Measurements from ENCODE around the gene SLC25A13. TPM values are rescaled to one million over a fixed set of nuclear protein-coding genes. Genes with fewer than 3 reads are reported as not detected.

SLC25A13 gene
- total RNA-seq, 4 donors from 2014 or later: 2.3 to 53.0 (median 39.3) TPM

- no peak overlapping the region for H3K27ac ChIP-seq
- H3K9me3 ChIP-seq: no peaks in the 10 kb centered on the region
- intact Hi-C loops (cut with DNase I; ENCODE audit: low total_unique reads): no loop called here
- no peaks in the 10 kb centered on the region for H3K4me1 ChIP-seq
- H3K4me3 ChIP-seq: no peak overlapping the region
- DNase-seq: no peak
- TF ChIP-seq POLR2A (IDR thresholded peaks at IDR 0.05) (no peak), CTCF (IDR thresholded peaks at IDR 0.05) (no peak)
- H3K27me3 ChIP-seq: no peaks in the 10 kb centered on the region
- no peaks in the 10 kb centered on the region for H3K36me3 ChIP-seq
Measured at GRCh38 chr7:96089511-96089910, 232.4 kb downstream of the SLC25A13 start.

DNA sequence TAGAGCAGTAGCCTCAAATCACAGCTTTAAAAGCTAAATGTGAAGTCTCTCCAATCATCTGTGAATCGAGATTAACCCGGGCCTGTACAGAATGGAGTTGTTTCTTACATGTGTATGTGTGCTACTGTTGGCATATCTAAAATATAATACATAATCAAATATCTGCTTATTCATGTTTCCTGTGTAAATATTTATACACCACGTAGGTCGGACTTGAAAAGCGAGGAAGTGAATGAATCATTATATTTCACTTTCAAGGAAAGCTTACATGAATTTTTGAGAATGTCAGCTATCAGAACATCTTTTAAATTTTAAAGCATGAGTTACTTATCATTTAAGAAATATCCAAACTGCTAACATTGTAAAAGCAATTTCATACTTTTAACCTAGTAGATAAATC lies 233.3 kb downstream of the SLC25A13 start:
- no peak for TF ChIP-seq POLR2A (IDR thresholded peaks at IDR 0.05)
- TF ChIP-seq CTCF (IDR thresholded peaks at IDR 0.05): no peak
- Histone ChIP-seq H3K27me3 (no peaks in the 10 kb centered on the region), H3K9me3 (no peaks in the 10 kb centered on the region), H3K36me3 (no peaks in the 10 kb centered on the region), H3K4me3 (no peak overlapping the region), H3K27ac (no peak overlapping the region), H3K4me1 (no peaks in the 10 kb centered on the region)
- intact Hi-C loops (cut with DNase I; ENCODE audit: low total_unique reads): no loop called here
- DNase-seq: no peak

DNA sequence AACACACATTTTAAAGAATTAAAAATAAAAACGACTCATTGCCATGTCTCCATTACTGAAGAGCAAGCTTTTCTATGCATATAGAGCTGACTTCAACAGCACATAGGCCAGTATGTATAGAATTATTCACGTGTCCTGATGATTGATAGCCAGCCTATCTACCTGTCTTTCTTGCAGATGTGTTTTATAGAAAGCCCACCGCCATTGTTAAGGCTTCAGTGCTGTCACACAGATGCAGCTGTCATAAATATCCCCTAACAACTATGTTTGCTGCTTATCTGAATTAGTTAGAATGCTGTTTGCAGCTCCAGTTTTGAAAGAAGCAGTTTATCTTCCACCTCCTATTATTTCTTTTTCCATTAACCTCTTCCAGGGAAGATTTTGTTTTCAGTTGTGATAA lies 235.9 kb downstream of the SLC25A13 start:
- TF ChIP-seq POLR2A (IDR thresholded peaks at IDR 0.05) (no peak), CTCF (IDR thresholded peaks at IDR 0.05) (no peak)
- Histone ChIP-seq H3K9me3 (no peaks in the 10 kb centered on the region), H3K27me3 (no peaks in the 10 kb centered on the region), H3K4me3 (no peak overlapping the region), H3K36me3 (no peaks in the 10 kb centered on the region), H3K27ac (no peak overlapping the region), H3K4me1 (no peaks in the 10 kb centered on the region)
- no peak for DNase-seq
- intact Hi-C loops (cut with DNase I; ENCODE audit: low total_unique reads): no loop called here

DNA sequence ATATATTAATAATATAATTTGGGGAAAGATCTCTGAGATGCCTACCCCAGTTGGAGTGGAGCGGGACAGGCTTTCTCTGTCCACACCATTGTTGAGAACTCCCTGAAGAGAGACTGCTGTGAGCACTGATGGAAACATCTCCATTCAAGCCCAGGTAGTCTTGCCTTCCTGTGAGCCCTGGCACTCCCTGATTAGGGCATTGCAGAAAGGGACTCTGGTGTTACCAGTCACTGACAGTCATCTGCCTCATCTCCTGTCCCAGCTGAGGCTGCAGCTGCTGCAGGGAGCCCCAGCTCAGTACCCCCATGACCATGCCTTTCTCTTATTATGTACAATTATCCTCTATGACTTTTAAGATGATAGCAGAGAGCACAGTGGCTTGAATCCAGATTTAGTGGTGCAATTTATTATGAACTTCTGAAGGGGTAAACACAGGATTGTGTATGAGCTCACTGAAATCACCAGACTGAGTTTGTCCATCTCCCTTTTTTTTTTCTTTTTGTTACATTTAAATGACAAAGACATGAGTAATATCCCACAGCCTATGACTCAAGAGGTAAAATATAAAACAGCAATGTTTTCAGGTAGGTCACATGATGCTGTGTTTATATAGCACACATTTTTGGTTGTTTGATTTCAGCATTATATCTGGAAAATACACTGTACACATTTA lies 236.9 kb downstream of the SLC25A13 start:
- no peaks in the 10 kb centered on the region for H3K4me1 ChIP-seq
- H3K36me3 ChIP-seq: no peaks in the 10 kb centered on the region
- H3K27me3 ChIP-seq: no peaks in the 10 kb centered on the region
- H3K4me3 ChIP-seq: no peak overlapping the region
- intact Hi-C loops (cut with DNase I; ENCODE audit: low total_unique reads): no loop called here
- H3K27ac ChIP-seq: no peak overlapping the region
- no peaks in the 10 kb centered on the region for H3K9me3 ChIP-seq
- TF ChIP-seq CTCF (IDR thresholded peaks at IDR 0.05) (no peak), POLR2A (IDR thresholded peaks at IDR 0.05) (no peak)
- no peak for DNase-seq

DNA sequence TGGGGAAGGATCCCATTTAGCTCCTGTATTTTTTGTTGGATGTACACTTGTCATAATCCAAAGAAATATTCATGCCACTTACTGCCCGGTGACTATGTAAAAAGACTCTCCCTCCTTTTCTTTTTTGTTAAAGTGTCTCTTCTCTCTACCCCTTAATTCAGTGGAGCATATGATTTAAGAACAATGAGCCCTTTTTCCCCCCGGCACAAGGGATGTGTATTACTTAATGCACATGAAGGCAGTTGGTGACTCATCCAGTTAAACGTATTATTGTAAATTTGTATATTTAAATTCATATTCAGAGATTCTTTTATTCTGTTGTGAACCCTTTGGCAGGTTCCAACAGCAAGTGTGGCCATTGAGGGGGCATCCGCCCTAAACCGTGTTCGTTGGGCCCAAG lies 241.9 kb downstream of the SLC25A13 start:
- DNase-seq: no peak
- H3K27ac ChIP-seq: no peak overlapping the region
- intact Hi-C loops (cut with DNase I; ENCODE audit: low total_unique reads): no loop called here
- no peaks in the 10 kb centered on the region for H3K36me3 ChIP-seq
- H3K4me3 ChIP-seq: no peak overlapping the region
- no peaks in the 10 kb centered on the region for H3K9me3 ChIP-seq
- peaks cover 0 to 7% of the 10 kb centered on the region in 2 donors for H3K27me3 ChIP-seq
- TF ChIP-seq POLR2A (IDR thresholded peaks at IDR 0.05) (no peak), CTCF (IDR thresholded peaks at IDR 0.05) (no peak)
- no peaks in the 10 kb centered on the region for H3K4me1 ChIP-seq

Measured in uterus (tissue), 4 donors.